Chondrocyte (in vitro differentiated cells): ENCODE results near the gene PAK3. TPM values are rescaled to one million over a fixed set of nuclear protein-coding genes. Genes with fewer than 3 reads are reported as not detected.

Source experiments
- DNase-seq: peaks from one replicate; pipeline ENCODE4 v3.0.0; 2021; ENCODE audit warnings: mixed read lengths, low spot score
- H3K27ac Mint-ChIP-seq: one replicate; pipeline ENCODE4 v1.8.0; 2021; ENCODE audit warnings: mild to moderate bottlenecking, moderate library complexity, mixed read lengths; ENCODE audit not compliant: unreplicated experiment
- H3K27me3 Mint-ChIP-seq: 2 replicates; pipeline ENCODE4 v1.8.0; 2021; ENCODE audit warnings: low read depth, mixed read lengths
- H3K36me3 Mint-ChIP-seq: 2 replicates; pipeline ENCODE4 v1.8.0; 2021; ENCODE audit warnings: low read depth, mixed read lengths
- H3K4me1 Mint-ChIP-seq: 2 replicates; pipeline ENCODE4 v1.8.0; 2021; ENCODE audit warnings: low read depth, mild to moderate bottlenecking, mixed read lengths
- H3K4me3 Mint-ChIP-seq: one replicate; pipeline ENCODE4 v1.8.0; 2021; ENCODE audit warnings: mild to moderate bottlenecking, moderate library complexity, mixed read lengths; ENCODE audit not compliant: unreplicated experiment
- H3K9me3 Mint-ChIP-seq: 2 replicates; pipeline ENCODE4 v1.8.0; 2021; ENCODE audit warnings: low read depth, mixed read lengths
- total RNA-seq: library from RNA; stranded (reverse); gene quantifications from 3 replicates; pipeline ENCODE4 v1.2.1, GENCODE V29; 2021
- TF ChIP-seq, protein P1 (sequence below): fragments of 200-600 bp; sonication (generic); IDR thresholded peaks from 2 replicates; pipeline ENCODE4 v1.5.0; 2021; ENCODE audit warnings: antibody characterized with exemption, mild to moderate bottlenecking, moderate library complexity

Gene PAK3
- total RNA-seq, 1 donor from 2014 or later = 0.27 TPM

DNA sequence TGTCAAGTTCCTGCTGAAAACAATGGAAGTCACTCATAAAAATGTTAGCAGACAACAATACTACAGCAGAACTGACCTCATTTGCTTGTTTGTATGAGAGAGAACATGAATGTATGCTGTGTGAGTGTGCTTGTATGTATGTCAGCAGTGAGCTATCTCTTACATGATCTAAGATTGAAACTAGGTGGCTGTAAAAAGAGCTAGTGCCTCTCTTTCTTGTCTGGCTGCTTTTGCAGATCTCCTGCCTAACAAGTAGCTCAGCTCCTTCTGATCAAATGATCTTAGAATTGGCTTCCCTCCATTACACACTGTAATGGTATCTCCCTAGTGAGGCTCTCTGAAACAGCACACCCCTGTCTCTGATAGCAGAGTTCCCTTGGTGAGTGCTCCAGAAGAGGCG, 20.7 kb downstream of the PAK3 start:
- Mint-ChIP-seq H3K9me3 (no peaks in the 10 kb centered on the region), H3K4me1 (no peaks in the 10 kb centered on the region), H3K27me3 (peaks cover 2% of the 10 kb centered on the region), H3K36me3 (no peaks in the 10 kb centered on the region), H3K27ac (no peak overlapping the region), H3K4me3 (no peak overlapping the region)
- DNase-seq = no peak
- TF ChIP-seq, protein P1, sequence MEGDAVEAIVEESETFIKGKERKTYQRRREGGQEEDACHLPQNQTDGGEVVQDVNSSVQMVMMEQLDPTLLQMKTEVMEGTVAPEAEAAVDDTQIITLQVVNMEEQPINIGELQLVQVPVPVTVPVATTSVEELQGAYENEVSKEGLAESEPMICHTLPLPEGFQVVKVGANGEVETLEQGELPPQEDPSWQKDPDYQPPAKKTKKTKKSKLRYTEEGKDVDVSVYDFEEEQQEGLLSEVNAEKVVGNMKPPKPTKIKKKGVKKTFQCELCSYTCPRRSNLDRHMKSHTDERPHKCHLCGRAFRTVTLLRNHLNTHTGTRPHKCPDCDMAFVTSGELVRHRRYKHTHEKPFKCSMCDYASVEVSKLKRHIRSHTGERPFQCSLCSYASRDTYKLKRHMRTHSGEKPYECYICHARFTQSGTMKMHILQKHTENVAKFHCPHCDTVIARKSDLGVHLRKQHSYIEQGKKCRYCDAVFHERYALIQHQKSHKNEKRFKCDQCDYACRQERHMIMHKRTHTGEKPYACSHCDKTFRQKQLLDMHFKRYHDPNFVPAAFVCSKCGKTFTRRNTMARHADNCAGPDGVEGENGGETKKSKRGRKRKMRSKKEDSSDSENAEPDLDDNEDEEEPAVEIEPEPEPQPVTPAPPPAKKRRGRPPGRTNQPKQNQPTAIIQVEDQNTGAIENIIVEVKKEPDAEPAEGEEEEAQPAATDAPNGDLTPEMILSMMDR = no peak

- TF ChIP-seq, protein P1 = no peak
- Mint-ChIP-seq H3K36me3 (no peaks in the 10 kb centered on the region), H3K27ac (no peak overlapping the region), H3K4me3 (no peak overlapping the region), H3K4me1 (no peaks in the 10 kb centered on the region), H3K9me3 (no peaks in the 10 kb centered on the region), H3K27me3 (peaks cover 5% of the 10 kb centered on the region)
- DNase-seq = no peak
Observed at GRCh38 chrX:111119341-111119740, 23.4 kb downstream of the PAK3 start.

DNA sequence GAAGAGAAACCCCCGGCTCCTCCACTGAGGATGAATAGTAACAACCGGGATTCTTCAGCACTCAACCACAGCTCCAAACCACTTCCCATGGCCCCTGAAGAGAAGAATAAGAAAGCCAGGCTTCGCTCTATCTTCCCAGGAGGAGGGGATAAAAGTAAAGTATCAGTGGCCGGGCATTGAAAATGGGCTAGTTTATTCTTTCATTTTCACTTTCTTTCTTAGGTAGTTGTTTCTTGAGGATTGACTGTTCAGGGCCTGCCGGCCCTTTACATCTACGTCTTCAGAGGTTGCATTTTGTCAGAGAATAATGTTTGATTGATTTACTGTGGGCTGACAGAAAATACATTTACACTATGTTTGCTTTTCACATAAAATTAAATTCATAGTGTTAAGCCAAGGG, 27.1 kb downstream of the PAK3 start:
- no peaks in the 10 kb centered on the region for H3K4me1 Mint-ChIP-seq
- peaks cover 5% of the 10 kb centered on the region for H3K27me3 Mint-ChIP-seq
- H3K27ac Mint-ChIP-seq = no peak overlapping the region
- no peaks in the 10 kb centered on the region for H3K9me3 Mint-ChIP-seq
- no peaks in the 10 kb centered on the region for H3K36me3 Mint-ChIP-seq
- H3K4me3 Mint-ChIP-seq = no peak overlapping the region
- TF ChIP-seq, protein P1 = no peak
- DNase-seq = no peak

DNA sequence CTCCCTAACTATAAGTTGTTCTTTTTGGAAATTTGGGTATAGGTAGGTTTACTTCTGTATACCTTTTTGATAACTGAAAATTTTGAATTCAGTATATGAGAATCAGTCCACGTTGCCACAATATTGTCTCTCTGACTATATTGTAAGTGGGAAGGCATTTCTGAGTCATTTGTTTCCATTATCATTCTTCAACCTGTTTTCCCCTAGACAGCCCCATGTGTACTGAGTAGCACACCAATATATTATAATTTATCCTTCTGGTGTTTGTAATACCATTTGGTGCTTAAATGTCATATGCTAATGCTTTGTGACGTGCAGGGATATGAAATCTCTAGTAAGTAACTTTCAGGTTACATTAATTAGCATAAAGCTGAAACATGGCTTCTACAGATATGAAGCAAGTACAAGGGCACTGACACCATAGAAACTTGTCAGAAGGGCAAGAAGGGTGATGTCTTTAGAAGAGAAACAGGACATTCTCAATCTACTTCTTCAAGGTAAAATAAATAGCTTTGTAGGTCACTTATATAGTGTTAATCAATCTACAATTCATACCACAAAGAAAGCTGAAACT, 27.7 kb downstream of the PAK3 start:
- H3K4me3 Mint-ChIP-seq = no peak overlapping the region
- DNase-seq = no peak
- no peaks in the 10 kb centered on the region for H3K9me3 Mint-ChIP-seq
- TF ChIP-seq, protein P1 = no peak
- peaks cover 5% of the 10 kb centered on the region for H3K27me3 Mint-ChIP-seq
- H3K4me1 Mint-ChIP-seq = no peaks in the 10 kb centered on the region
- no peak overlapping the region for H3K27ac Mint-ChIP-seq
- H3K36me3 Mint-ChIP-seq = no peaks in the 10 kb centered on the region

DNA sequence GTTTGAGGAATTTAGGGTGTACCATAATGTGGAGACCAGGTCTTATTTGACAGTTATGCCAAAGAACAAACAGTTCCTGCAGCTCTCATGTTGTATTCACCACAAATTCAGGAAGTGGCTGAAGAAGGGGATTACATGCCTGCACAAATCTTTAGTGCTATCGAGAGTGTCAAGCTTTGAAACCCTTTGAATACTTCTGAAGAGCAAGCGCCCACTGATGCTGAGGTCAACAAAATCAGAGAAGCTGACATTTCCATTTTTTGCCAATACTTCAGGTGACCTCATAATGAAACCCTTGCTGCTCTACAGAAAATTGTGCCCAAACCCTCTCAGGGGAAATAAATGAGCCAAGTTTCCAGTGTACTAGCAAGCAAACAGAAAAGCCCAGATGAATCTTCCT, 28.4 kb downstream of the PAK3 start:
- no peak overlapping the region for H3K27ac Mint-ChIP-seq
- H3K36me3 Mint-ChIP-seq = no peaks in the 10 kb centered on the region
- no peaks in the 10 kb centered on the region for H3K9me3 Mint-ChIP-seq
- H3K4me1 Mint-ChIP-seq = no peaks in the 10 kb centered on the region
- TF ChIP-seq, protein P1 = no peak
- H3K27me3 Mint-ChIP-seq = peaks cover 5% of the 10 kb centered on the region
- no peak overlapping the region for H3K4me3 Mint-ChIP-seq
- DNase-seq = no peak
